K562 (cell line): ENCODE results near the gene PHYH. TPM values are rescaled to one million over a fixed set of nuclear protein-coding genes. Genes with fewer than 3 reads are reported as not detected.

Experiments used
- SP2 ChIP-seq: IDR thresholded peaks from 2 replicates; pipeline ENCODE4 v1.6.1; 2011; ENCODE audit warnings: mild to moderate bottlenecking, low read depth, low read length, moderate library complexity; ENCODE audit not compliant: poor library complexity, severe bottlenecking; ENCODE audit errors: extremely low read depth
- THRAP3 ChIP-seq: fragments of 450-650 bp; IDR thresholded peaks from 2 replicates; pipeline ENCODE4 v1.6.1; 2016; ENCODE audit warnings: mild to moderate bottlenecking, inconsistent platforms, borderline replicate concordance
- polyA plus RNA-seq, 8 experiments: library from polyadenylated mRNA; depleted of rRNA in 4 of 8; stranded (reverse) in 5 of 8; unstranded in 3 of 8; fragments of >200 nt; fragmentation: Nextera tagmentation in 2 of 8; fragmentation: Illumina TruSeq in 1 of 8; extraction: Ambion mirVana in 2 of 8; extraction: Trizol in 1 of 8; gene quantifications; 2 replicates each; pipeline versions ENCODE4 v1.2.1 to v1.2.3, GENCODE V29; 2011 to 2014; ENCODE audit warnings: inconsistent platforms in 1 of 8, missing spikeins in 1 of 8
- total RNA-seq, 7 experiments: library from RNA; depleted of rRNA in 6 of 7; stranded (reverse); fragments of >200 nt in 6 of 7; fragmentation: Illumina TruSeq in 2 of 7; extraction: Trizol in 2 of 7; gene quantifications; 2 replicates each; pipeline versions ENCODE4 v1.2.1 to v1.2.3, GENCODE V29; 2011 to 2021; ENCODE audit warnings: low replicate concordance in 1 of 7
- TF ChIP-seq, protein P1 (sequence below): fragments of 450-650 bp; IDR thresholded peaks from 2 replicates; pipeline ENCODE4 v1.6.1; 2016; ENCODE audit warnings: mild to moderate bottlenecking, moderate library complexity
- TF ChIP-seq, protein P2 (sequence below), 2 experiments: IDR thresholded peaks; 2 replicates each; pipeline ENCODE4 v1.6.1; 2012; ENCODE audit warnings: improper control_type of control experiment in 2 of 2, low read depth in 2 of 2, low read length in 2 of 2, borderline replicate concordance in 1 of 2

The PHYH gene
- total and polyA plus RNA-seq, 9 of the 15 experiments (the other 6 are each of a cell fraction or from before 2014, with no cell fraction given) = 3.8 to 6.9 (median 5.7) TPM

DNA sequence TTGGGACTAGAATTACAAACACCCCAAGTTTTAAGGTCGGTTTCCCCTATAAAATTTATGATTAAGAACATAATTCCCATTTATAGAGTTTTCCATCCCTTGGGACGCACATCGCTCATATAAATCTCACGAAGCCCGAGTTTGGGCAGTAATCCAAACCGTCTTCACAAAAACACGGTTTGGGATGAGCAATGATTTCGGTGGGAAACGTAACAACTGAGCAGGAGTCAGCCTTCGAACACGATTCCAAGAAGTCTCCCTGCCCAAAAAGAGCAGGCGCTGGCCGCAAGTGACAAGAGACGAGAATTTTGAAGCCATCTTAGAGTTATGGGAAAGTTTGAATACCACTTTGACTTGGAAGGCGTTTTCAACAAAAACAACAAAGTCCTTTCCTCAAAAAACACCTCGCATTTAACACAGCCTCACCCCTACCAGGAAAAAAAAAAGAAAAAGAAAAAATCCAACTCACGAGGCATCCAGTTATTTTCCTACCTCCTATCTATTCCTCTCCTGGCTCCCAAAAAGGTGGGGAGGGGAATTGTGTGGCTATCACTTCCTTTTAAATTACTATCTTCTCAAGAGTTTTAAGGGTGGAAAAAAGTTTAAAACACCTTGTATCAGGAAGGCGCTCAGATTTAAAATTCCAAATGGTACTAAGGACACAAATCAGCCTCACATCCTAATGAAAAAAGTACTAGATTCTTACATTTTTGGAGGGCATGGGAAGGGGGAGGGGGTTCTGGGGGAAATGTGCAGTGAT, 46.6 kb upstream of the PHYH start (continued):
- TF ChIP-seq THRAP3 (no peak), SP2 (no peak)
- TF ChIP-seq, protein P1, sequence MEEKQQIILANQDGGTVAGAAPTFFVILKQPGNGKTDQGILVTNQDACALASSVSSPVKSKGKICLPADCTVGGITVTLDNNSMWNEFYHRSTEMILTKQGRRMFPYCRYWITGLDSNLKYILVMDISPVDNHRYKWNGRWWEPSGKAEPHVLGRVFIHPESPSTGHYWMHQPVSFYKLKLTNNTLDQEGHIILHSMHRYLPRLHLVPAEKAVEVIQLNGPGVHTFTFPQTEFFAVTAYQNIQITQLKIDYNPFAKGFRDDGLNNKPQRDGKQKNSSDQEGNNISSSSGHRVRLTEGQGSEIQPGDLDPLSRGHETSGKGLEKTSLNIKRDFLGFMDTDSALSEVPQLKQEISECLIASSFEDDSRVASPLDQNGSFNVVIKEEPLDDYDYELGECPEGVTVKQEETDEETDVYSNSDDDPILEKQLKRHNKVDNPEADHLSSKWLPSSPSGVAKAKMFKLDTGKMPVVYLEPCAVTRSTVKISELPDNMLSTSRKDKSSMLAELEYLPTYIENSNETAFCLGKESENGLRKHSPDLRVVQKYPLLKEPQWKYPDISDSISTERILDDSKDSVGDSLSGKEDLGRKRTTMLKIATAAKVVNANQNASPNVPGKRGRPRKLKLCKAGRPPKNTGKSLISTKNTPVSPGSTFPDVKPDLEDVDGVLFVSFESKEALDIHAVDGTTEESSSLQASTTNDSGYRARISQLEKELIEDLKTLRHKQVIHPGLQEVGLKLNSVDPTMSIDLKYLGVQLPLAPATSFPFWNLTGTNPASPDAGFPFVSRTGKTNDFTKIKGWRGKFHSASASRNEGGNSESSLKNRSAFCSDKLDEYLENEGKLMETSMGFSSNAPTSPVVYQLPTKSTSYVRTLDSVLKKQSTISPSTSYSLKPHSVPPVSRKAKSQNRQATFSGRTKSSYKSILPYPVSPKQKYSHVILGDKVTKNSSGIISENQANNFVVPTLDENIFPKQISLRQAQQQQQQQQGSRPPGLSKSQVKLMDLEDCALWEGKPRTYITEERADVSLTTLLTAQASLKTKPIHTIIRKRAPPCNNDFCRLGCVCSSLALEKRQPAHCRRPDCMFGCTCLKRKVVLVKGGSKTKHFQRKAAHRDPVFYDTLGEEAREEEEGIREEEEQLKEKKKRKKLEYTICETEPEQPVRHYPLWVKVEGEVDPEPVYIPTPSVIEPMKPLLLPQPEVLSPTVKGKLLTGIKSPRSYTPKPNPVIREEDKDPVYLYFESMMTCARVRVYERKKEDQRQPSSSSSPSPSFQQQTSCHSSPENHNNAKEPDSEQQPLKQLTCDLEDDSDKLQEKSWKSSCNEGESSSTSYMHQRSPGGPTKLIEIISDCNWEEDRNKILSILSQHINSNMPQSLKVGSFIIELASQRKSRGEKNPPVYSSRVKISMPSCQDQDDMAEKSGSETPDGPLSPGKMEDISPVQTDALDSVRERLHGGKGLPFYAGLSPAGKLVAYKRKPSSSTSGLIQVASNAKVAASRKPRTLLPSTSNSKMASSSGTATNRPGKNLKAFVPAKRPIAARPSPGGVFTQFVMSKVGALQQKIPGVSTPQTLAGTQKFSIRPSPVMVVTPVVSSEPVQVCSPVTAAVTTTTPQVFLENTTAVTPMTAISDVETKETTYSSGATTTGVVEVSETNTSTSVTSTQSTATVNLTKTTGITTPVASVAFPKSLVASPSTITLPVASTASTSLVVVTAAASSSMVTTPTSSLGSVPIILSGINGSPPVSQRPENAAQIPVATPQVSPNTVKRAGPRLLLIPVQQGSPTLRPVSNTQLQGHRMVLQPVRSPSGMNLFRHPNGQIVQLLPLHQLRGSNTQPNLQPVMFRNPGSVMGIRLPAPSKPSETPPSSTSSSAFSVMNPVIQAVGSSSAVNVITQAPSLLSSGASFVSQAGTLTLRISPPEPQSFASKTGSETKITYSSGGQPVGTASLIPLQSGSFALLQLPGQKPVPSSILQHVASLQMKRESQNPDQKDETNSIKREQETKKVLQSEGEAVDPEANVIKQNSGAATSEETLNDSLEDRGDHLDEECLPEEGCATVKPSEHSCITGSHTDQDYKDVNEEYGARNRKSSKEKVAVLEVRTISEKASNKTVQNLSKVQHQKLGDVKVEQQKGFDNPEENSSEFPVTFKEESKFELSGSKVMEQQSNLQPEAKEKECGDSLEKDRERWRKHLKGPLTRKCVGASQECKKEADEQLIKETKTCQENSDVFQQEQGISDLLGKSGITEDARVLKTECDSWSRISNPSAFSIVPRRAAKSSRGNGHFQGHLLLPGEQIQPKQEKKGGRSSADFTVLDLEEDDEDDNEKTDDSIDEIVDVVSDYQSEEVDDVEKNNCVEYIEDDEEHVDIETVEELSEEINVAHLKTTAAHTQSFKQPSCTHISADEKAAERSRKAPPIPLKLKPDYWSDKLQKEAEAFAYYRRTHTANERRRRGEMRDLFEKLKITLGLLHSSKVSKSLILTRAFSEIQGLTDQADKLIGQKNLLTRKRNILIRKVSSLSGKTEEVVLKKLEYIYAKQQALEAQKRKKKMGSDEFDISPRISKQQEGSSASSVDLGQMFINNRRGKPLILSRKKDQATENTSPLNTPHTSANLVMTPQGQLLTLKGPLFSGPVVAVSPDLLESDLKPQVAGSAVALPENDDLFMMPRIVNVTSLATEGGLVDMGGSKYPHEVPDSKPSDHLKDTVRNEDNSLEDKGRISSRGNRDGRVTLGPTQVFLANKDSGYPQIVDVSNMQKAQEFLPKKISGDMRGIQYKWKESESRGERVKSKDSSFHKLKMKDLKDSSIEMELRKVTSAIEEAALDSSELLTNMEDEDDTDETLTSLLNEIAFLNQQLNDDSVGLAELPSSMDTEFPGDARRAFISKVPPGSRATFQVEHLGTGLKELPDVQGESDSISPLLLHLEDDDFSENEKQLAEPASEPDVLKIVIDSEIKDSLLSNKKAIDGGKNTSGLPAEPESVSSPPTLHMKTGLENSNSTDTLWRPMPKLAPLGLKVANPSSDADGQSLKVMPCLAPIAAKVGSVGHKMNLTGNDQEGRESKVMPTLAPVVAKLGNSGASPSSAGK = peak; percentile 72
- TF ChIP-seq, protein P2, sequence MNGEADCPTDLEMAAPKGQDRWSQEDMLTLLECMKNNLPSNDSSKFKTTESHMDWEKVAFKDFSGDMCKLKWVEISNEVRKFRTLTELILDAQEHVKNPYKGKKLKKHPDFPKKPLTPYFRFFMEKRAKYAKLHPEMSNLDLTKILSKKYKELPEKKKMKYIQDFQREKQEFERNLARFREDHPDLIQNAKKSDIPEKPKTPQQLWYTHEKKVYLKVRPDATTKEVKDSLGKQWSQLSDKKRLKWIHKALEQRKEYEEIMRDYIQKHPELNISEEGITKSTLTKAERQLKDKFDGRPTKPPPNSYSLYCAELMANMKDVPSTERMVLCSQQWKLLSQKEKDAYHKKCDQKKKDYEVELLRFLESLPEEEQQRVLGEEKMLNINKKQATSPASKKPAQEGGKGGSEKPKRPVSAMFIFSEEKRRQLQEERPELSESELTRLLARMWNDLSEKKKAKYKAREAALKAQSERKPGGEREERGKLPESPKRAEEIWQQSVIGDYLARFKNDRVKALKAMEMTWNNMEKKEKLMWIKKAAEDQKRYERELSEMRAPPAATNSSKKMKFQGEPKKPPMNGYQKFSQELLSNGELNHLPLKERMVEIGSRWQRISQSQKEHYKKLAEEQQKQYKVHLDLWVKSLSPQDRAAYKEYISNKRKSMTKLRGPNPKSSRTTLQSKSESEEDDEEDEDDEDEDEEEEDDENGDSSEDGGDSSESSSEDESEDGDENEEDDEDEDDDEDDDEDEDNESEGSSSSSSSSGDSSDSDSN (IDR thresholded peaks at IDR 0.05; ENCODE audit: borderline replicate concordance in 1 of 2, low read depth in 2 of 2, low read length in 2 of 2) = peak in 1 of 2 experiments; percentile 35; a peak in 1 of 4 replicates
